Measurements from ENCODE around the gene GRAP2. TPM values are rescaled to one million over a fixed set of nuclear protein-coding genes. Genes with fewer than 3 reads are reported as not detected.

The GRAP2 gene
- total RNA-seq, 1 experiment from 2014 or later: 0.42 TPM

DNA sequence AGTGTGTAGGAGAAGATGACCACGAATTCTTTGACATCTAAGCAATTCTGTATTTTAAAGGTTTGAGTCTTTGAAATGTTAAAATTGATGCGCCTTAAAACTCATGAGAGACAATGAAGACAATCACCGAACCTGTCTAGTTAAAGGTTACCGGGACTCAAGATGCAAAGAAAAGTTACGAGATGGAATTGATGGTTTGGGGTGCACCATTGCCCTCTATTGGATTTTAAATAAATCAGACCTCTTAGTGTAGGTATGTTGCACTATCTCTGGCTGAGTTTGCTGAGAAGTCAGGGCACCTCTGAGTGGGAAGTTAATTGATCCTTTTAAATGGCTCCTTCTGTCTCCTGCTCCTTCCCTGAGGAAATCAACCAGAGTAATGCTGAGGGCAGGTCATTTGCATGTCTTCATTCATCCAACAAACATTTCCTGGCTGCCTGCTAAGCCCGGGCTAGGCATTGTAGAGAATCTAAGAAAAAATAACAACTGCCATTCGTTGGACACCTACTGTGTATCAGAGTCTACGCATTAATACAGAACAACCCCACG, 39.9 kb downstream of the GRAP2 start:
- CTCF ChIA-PET: no interaction called here
- no peak for TF ChIP-seq ZFX (IDR thresholded peaks at IDR 0.05)
- TF ChIP-seq, protein P1, sequence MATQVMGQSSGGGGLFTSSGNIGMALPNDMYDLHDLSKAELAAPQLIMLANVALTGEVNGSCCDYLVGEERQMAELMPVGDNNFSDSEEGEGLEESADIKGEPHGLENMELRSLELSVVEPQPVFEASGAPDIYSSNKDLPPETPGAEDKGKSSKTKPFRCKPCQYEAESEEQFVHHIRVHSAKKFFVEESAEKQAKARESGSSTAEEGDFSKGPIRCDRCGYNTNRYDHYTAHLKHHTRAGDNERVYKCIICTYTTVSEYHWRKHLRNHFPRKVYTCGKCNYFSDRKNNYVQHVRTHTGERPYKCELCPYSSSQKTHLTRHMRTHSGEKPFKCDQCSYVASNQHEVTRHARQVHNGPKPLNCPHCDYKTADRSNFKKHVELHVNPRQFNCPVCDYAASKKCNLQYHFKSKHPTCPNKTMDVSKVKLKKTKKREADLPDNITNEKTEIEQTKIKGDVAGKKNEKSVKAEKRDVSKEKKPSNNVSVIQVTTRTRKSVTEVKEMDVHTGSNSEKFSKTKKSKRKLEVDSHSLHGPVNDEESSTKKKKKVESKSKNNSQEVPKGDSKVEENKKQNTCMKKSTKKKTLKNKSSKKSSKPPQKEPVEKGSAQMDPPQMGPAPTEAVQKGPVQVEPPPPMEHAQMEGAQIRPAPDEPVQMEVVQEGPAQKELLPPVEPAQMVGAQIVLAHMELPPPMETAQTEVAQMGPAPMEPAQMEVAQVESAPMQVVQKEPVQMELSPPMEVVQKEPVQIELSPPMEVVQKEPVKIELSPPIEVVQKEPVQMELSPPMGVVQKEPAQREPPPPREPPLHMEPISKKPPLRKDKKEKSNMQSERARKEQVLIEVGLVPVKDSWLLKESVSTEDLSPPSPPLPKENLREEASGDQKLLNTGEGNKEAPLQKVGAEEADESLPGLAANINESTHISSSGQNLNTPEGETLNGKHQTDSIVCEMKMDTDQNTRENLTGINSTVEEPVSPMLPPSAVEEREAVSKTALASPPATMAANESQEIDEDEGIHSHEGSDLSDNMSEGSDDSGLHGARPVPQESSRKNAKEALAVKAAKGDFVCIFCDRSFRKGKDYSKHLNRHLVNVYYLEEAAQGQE (IDR thresholded peaks at IDR 0.05; ENCODE audit: low read depth): no peak
- no peak for TF ChIP-seq POLR2A (IDR thresholded peaks at IDR 0.05; ENCODE audit: borderline replicate concordance, extremely low read depth, insufficient read depth, insufficient read length)
- no peak for TF ChIP-seq TCF7L2 (IDR thresholded peaks at IDR 0.05; ENCODE audit: borderline replicate concordance, extremely low read depth, insufficient read depth, insufficient read length)
- no peak for TF ChIP-seq EGR1 (IDR thresholded peaks at IDR 0.05; ENCODE audit: low read depth)
- TF ChIP-seq RAD21 (IDR thresholded peaks at IDR 0.05; ENCODE audit: low read depth): peak; percentile 21; the same call in 1 of the 2 replicates
- TF ChIP-seq EZH2 (IDR thresholded peaks at IDR 0.05): no peak
- DNase-seq (ENCODE audit: low read depth, low spot score): no peak
- Histone ChIP-seq H3K4me1 (ENCODE audit: control insufficient read depth in 1 of 2, insufficient read depth in 2 of 2, low read length in 2 of 2) (no peaks in the 10 kb centered on the region), H3K9me2 (ENCODE audit: insufficient read depth) (no peaks in the 10 kb centered on the region), H3K9ac (ENCODE audit: low read length) (no peak overlapping the region), H3K9me3 (ENCODE audit: control insufficient read depth in 1 of 2, insufficient read depth in 1 of 2, low read depth in 1 of 2, low read length in 2 of 2) (no peaks in the 10 kb centered on the region), H3K27ac (ENCODE audit: low read depth, low read length) (no peak overlapping the region), H3K4me2 (ENCODE audit: low read length) (no peak overlapping the region), H3K79me2 (ENCODE audit: insufficient read depth, low read length) (no peaks in the 10 kb centered on the region), H3K27me3 (ENCODE audit: insufficient read depth, low read length) (peaks cover 26% of the 10 kb centered on the region), H3K36me3 (ENCODE audit: control insufficient read depth in 1 of 2, insufficient read depth in 2 of 2, low read length in 2 of 2) (no peaks in the 10 kb centered on the region), H3K4me3 (replicated peaks in 1 of 2; ENCODE audit: low read depth in 1 of 2, low read length in 2 of 2) (no peak overlapping the region), H4K20me1 (ENCODE audit: insufficient read depth) (no peaks in the 10 kb centered on the region), H2AFZ (ENCODE audit: low read depth, low read length, poor library complexity, severe bottlenecking) (no peak overlapping the region)
- RAD21 ChIA-PET (ENCODE audit: low non-redundant PET in 1 of 2, low total read pairs in 2 of 2, uncharacterized antibody in 2 of 2, unreplicated experiment in 2 of 2): no interaction called here
- POLR2A ChIA-PET: no interaction called here
- intact Hi-C loops (cut with micrococcal nuclease): no loop called here
- BruUV-seq (replicated peaks): no TSS peak
- ATAC-seq: no peak
